Suppressor macrophage treated with lipopolysaccharide for 4 hours (primary cell): ENCODE results near the gene RHEB.

Source experiments
- DNase-seq: peaks from one replicate; pipeline ENCODE4 v3.0.0-alpha.2; 2020

RHEB gene

GRCh38 chr7:151501676-151502075 lies 18.0 kb downstream of the RHEB start:
- DNase-seq = no peak

- DNase-seq = no peak
These were observed 21.2 kb downstream of the RHEB start for GRCh38 chr7:151498495-151498894.

- no peak for DNase-seq
These were observed 22.3 kb downstream of the RHEB start for GRCh38 chr7:151497306-151497871.

- no peak for DNase-seq
These were observed 24.3 kb downstream of the RHEB start for GRCh38 chr7:151495360-151495759.

- no peak for DNase-seq
These were observed 25.1 kb downstream of the RHEB start for GRCh38 chr7:151494298-151495284.

- no peak for DNase-seq
These were observed 26.6 kb downstream of the RHEB start for GRCh38 chr7:151493083-151493482.

DNA sequence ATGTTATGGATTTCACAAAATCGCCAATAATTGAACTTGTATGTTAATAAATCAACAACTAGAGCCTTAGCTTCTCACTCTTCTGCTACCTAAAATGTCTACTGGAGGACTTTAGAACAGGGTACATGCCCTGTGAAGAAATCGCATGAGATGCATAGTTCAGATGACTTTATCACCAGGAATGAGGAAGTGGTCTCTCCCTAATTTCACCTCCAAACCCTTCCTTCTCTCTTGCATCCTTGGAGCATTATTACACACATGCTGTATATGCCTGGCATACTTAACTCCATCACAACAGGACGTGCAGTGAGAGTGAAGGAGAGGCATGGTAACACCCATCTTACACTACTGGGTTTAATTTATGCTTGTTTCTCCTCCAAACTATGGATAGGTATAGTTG lies 27.8 kb downstream of the RHEB start:
- peak; percentile 23 for DNase-seq

DNA sequence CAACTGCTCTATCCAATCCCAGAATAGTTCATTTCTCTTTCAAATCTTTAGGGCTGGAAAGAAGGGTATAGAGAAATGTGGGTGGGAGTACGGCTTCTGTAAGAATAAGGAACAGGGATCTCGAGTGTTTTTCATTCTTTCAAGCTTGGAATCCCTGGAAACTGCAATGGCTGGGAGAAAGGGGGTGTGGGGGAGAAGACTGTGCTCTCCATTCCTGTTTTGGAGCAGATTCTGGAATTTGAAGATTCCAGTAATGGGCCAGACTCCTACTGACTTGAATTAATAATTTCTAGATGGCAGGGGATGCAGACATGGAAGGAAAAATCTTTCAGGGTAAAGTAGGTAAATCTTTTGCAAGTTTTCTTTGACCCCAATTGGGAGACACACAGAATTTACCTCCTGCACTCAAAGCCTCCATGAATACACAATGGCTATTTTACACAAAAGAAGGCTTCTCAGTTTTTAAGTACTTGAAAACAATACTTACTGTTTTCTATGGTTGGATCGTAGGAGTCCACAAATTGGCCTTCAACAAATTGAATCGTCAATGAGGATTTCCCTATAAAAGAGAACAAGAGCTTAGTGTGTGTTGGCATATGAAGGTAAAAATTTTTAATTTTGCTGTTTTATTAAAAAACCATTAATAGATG lies 29.1 kb downstream of the RHEB start:
- no peak for DNase-seq

DNA sequence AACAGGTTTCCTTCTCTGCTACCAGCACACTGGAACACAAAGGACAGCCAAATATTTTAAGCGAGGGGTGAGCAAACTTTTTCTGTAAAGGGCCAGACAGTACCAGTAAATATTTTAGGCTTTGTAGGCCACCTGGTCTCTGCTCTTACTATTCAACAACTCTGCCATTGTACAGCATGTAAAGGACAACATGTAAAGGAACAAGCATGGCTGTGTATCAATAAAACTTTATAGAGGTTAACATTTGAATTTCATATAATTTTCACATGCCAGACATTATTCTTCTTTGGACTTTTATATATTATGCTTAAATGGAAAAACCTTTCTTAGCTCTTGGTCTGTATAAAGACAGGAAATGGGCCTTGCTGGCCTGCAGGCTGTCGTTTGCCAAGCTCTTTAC lies 30.2 kb downstream of the RHEB start:
- no peak for DNase-seq

- DNase-seq = no peak
These were observed 31.6 kb downstream of the RHEB start for GRCh38 chr7:151488096-151488495.

GRCh38 chr7:151487228-151487627 lies 32.5 kb downstream of the RHEB start:
- no peak for DNase-seq

GRCh38 chr7:151486074-151486473 lies 33.6 kb downstream of the RHEB start:
- DNase-seq = no peak

- DNase-seq = peak; percentile 79
These were observed 34.6 kb downstream of the RHEB start for GRCh38 chr7:151484971-151485707.

- no peak for DNase-seq
These were observed 36.0 kb downstream of the RHEB start for GRCh38 chr7:151483711-151483983.

GRCh38 chr7:151482883-151483710 lies 36.6 kb downstream of the RHEB start:
- no peak for DNase-seq

GRCh38 chr7:151481650-151482505 lies 37.8 kb downstream of the RHEB start:
- no peak for DNase-seq

DNA sequence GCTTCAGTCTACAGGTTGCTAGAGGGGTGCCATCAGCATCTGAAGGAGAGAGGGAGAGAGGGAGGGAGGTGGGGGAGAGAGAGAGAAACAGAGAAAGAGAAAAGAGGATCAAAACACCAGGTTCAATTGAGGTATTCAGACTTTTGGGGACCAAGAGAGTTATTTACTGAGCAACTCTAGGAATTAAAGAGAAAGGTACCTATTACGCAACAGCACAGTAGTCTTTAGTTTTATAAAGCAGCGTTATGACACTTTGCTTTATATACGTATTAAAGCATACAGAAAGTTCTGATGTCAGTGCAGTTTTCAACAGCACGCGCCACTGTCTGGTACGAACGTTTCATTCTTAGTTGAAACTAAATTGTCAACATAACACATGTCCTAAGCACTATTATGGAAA lies 41.8 kb downstream of the RHEB start:
- DNase-seq = no peak

DNA sequence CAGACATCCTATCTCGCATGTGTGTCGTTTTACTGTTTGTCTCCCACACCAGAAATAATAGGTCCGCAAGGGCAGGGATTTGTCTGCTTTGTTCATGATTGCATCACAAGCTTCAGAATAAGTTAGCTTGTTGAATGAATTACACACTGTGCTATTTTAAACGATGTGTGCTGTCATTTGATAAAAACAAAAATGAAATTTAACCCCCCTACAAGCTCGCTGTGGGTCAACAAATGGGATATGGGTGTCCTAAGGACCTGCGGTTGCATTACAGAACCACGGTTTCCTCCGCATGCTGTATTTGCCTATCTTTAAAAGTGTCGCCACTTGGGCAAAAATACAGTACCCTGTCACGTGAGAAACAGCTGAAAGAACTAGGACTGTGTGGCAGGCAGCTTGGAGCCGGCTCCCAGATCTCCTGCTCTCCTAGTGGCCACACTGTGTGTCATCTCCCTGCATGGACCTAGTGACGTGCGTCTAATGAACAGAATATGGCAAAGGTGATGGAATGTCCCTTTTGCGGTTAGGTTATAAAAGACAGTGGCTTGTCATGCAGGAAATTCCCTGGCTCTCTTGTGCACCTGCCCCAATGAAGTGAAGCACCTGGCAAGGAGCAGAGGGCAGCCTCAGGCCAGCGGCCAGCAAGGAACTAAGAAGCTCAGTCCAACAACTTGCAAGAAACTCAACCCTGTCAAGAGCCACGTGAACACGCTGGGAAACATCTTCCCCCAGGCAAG lies 46.9 kb downstream of the RHEB start:
- DNase-seq = no peak

- DNase-seq = no peak
These were observed 49.0 kb downstream of the RHEB start for GRCh38 chr7:151470711-151471110.

- no peak for DNase-seq
These were observed 50.4 kb downstream of the RHEB start for GRCh38 chr7:151469281-151469680.
